Fibroblast of lung (primary cell): ENCODE results near the gene VWDE. TPM values are rescaled to one million over a fixed set of nuclear protein-coding genes. Genes with fewer than 3 reads are reported as not detected.

Source experiments
- DNase-seq, 2 donors: peaks; one replicate each; pipeline versions ENCODE4 v3.0.0 to v3.0.0-alpha.2; 2010; ENCODE audit warnings: low read depth in 2 of 2
- H2AFZ ChIP-seq: 2 replicates; pipeline ENCODE4 v1.5.1; 2012; ENCODE audit warnings: low read length, control low read depth, inconsistent platforms
- H3K27ac ChIP-seq: 2 replicates; pipeline ENCODE4 v1.5.1; 2011; ENCODE audit warnings: low read length, control low read depth; ENCODE audit not compliant: insufficient read depth
- H3K27me3 ChIP-seq: 2 replicates; pipeline ENCODE4 v1.5.1; 2011; ENCODE audit warnings: mild to moderate bottlenecking, low read length; ENCODE audit not compliant: control insufficient read depth, insufficient read depth
- H3K36me3 ChIP-seq: 2 replicates; pipeline ENCODE4 v1.5.1; 2011; ENCODE audit warnings: low read length; ENCODE audit not compliant: control insufficient read depth, insufficient read depth
- H3K4me1 ChIP-seq: 2 replicates; pipeline ENCODE4 v1.5.1; 2011; ENCODE audit warnings: low read length; ENCODE audit not compliant: control insufficient read depth, insufficient read depth; ENCODE audit errors: extremely low read depth
- H3K4me2 ChIP-seq: 2 replicates; pipeline ENCODE4 v1.5.1; 2011; ENCODE audit warnings: low read length, control low read depth; ENCODE audit not compliant: insufficient read depth; ENCODE audit errors: extremely low read depth
- H3K4me3 ChIP-seq, 4 experiments: fragments of 200-600 bp in 1 of 4; sonication (generic) in 1 of 4; replicated peaks in 1 of 4; 2 replicates each; pipeline ENCODE4 v1.5.1; 2011 to 2016; ENCODE audit warnings: low read length in 4 of 4, low read depth in 3 of 4, mild to moderate bottlenecking in 3 of 4, control low read depth in 2 of 4, inconsistent platforms in 1 of 4, mixed read lengths in 1 of 4; ENCODE audit not compliant: insufficient read depth in 1 of 4; ENCODE audit errors: control extremely low read depth in 1 of 4
- H3K79me2 ChIP-seq: 2 replicates; pipeline ENCODE4 v1.5.1; 2012; ENCODE audit warnings: mild to moderate bottlenecking, low read length, inconsistent platforms; ENCODE audit not compliant: control insufficient read depth, insufficient read depth
- H3K9ac ChIP-seq: 2 replicates; pipeline ENCODE4 v1.5.1; 2011; ENCODE audit warnings: mild to moderate bottlenecking, low read length, control low read depth; ENCODE audit not compliant: insufficient read depth
- H3K9me3 ChIP-seq: 2 replicates; pipeline ENCODE4 v1.5.1; 2012; ENCODE audit warnings: low read depth, low read length; ENCODE audit not compliant: control insufficient read depth, insufficient read depth
- H4K20me1 ChIP-seq: 2 replicates; pipeline ENCODE4 v1.5.1; 2011; ENCODE audit warnings: low read length; ENCODE audit not compliant: control insufficient read depth, insufficient read depth; ENCODE audit errors: extremely low read depth
- EZH2 ChIP-seq: IDR thresholded peaks from 2 replicates; pipeline ENCODE4 v1.5.1; 2012; ENCODE audit warnings: low read length, control low read depth, mild to moderate bottlenecking; ENCODE audit errors: missing control alignments
- polyA plus RNA-seq, 2 donors: library from polyadenylated mRNA; depleted of rRNA in 1 of 2; stranded (reverse) in 1 of 2; unstranded in 1 of 2; fragments of >200 nt; gene quantifications; 2 replicates each; pipeline ENCODE4 v1.2.1, GENCODE V29; 2011 to 2012; ENCODE audit warnings: missing spikeins in 1 of 2
- total RNA-seq: library from RNA; depleted of rRNA; stranded (reverse); fragments of >200 nt; gene quantifications from 2 replicates; pipeline ENCODE4 v1.2.1, GENCODE V29; 2014
- TF ChIP-seq, protein P1 (sequence below), 2 donors: IDR thresholded peaks in 1 of 2; conservative IDR thresholded peaks in 1 of 2; 1 replicate in 1 of 2; 2 replicates in 1 of 2; pipeline ENCODE4 v1.5.1; 2011 to 2012; ENCODE audit warnings: low read length in 2 of 2, control low read depth in 1 of 2, inconsistent platforms in 1 of 2, low read depth in 1 of 2, mild to moderate bottlenecking in 1 of 2

Gene VWDE
- total and polyA plus RNA-seq, 2 donors (not counting 1 experiment from before 2014, with no cell fraction given): 0.09 to 0.17 TPM

GRCh38 chr7:12357508-12357907, 46.2 kb downstream of the VWDE start:
- Histone ChIP-seq H4K20me1 (no peaks in the 10 kb centered on the region), H3K36me3 (no peaks in the 10 kb centered on the region), H3K4me3 (no peak overlapping the region), H3K4me2 (no peak overlapping the region), H3K27ac (no peak overlapping the region), H3K27me3 (no peaks in the 10 kb centered on the region), H3K4me1 (no peaks in the 10 kb centered on the region), H3K79me2 (no peaks in the 10 kb centered on the region), H3K9ac (no peak overlapping the region), H2AFZ (no peak overlapping the region), H3K9me3 (no peaks in the 10 kb centered on the region)
- no peak for DNase-seq
- no peak for TF ChIP-seq EZH2
- TF ChIP-seq, protein P1, sequence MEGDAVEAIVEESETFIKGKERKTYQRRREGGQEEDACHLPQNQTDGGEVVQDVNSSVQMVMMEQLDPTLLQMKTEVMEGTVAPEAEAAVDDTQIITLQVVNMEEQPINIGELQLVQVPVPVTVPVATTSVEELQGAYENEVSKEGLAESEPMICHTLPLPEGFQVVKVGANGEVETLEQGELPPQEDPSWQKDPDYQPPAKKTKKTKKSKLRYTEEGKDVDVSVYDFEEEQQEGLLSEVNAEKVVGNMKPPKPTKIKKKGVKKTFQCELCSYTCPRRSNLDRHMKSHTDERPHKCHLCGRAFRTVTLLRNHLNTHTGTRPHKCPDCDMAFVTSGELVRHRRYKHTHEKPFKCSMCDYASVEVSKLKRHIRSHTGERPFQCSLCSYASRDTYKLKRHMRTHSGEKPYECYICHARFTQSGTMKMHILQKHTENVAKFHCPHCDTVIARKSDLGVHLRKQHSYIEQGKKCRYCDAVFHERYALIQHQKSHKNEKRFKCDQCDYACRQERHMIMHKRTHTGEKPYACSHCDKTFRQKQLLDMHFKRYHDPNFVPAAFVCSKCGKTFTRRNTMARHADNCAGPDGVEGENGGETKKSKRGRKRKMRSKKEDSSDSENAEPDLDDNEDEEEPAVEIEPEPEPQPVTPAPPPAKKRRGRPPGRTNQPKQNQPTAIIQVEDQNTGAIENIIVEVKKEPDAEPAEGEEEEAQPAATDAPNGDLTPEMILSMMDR (conservative IDR thresholded peaks at IDR 0.05 in 1 of 2, IDR thresholded peaks at IDR 0.05 in 1 of 2; ENCODE audit: low read depth in 1 of 2, low read length in 2 of 2): no peak

DNA sequence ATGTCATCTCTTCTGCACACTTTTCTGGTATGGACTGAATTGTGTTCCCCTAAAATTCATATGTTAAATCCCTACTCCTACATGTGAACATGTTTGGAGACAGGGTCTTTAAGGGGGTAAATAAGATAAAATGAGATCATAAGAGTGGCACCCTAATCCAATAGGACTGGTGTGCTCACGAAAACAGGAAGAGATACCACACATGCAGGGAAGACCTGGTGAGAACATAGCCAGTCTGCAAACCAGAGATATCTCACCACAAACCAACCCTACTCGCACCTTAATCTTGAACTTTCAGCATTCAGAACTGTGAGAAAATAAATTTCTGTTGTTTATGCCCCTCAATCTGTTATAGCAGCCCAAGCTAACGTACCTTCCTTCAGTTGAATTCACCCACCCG, 51.8 kb downstream of the VWDE start:
- H4K20me1 ChIP-seq: no peaks in the 10 kb centered on the region
- H2AFZ ChIP-seq: no peak overlapping the region
- H3K27me3 ChIP-seq: no peaks in the 10 kb centered on the region
- H3K9me3 ChIP-seq: no peaks in the 10 kb centered on the region
- no peak for TF ChIP-seq EZH2
- TF ChIP-seq, protein P1 (conservative IDR thresholded peaks at IDR 0.05 in 1 of 2, IDR thresholded peaks at IDR 0.05 in 1 of 2; ENCODE audit: low read depth in 1 of 2, low read length in 2 of 2): no peak
- no peak overlapping the region for H3K9ac ChIP-seq
- H3K4me1 ChIP-seq: no peaks in the 10 kb centered on the region
- no peaks in the 10 kb centered on the region for H3K79me2 ChIP-seq
- H3K4me3 ChIP-seq: no peak overlapping the region
- DNase-seq: no peak
- H3K27ac ChIP-seq: no peak overlapping the region
- H3K4me2 ChIP-seq: no peak overlapping the region
- no peaks in the 10 kb centered on the region for H3K36me3 ChIP-seq

DNA sequence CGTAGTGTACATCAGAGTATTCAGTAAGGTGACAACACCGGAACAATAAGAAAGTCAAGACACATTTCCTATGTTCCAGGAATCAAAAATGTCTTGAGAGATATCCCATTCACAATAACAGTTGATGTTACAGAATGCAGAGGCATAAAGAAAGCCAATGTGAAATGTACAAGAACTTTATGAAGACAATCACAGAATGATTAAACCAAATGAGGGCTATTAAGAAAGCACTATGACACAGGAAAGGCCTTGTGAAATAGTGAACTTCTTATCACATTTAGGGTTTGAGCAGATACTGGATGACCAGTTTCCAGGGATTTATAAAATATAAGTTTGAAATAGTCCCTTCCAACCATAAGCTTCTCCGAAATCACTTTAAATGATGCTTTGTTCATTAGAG, 52.7 kb downstream of the VWDE start:
- H3K4me1 ChIP-seq: no peaks in the 10 kb centered on the region
- H3K27ac ChIP-seq: no peak overlapping the region

More for the DNA sequence above, 52.7 kb downstream of the VWDE start:
- Histone ChIP-seq H3K4me2 (no peak overlapping the region), H3K4me3 (no peak overlapping the region), H3K36me3 (no peaks in the 10 kb centered on the region), H3K79me2 (no peaks in the 10 kb centered on the region), H3K9ac (no peak overlapping the region), H3K27me3 (no peaks in the 10 kb centered on the region), H2AFZ (no peak overlapping the region), H3K9me3 (no peaks in the 10 kb centered on the region), H4K20me1 (no peaks in the 10 kb centered on the region)
- DNase-seq: no peak
- TF ChIP-seq EZH2: no peak
- TF ChIP-seq, protein P1 (conservative IDR thresholded peaks at IDR 0.05 in 1 of 2, IDR thresholded peaks at IDR 0.05 in 1 of 2; ENCODE audit: low read depth in 1 of 2, low read length in 2 of 2): no peak
